Activated naive CD4-positive, alpha-beta T cell treated with anti-CD3 and anti-CD28 coated beads for 36 hours (primary cell): ENCODE measurements around the gene TRMT44. TPM values are rescaled to one million over a fixed set of nuclear protein-coding genes. Genes with fewer than 3 reads are reported as not detected.

Experiments
- total RNA-seq, 2 experiments: library from RNA; stranded (reverse); gene quantifications; one replicate each; pipeline ENCODE4 v1.2.3, GENCODE V29; 2021

TRMT44 gene
- total RNA-seq, 2 experiments from 2014 or later, result 13.1 to 14.5 TPM

Other genes starting within 250 kb of the TRMT44 start
- 10 to 100 TPM; 17.9 to 23.6 TPM for gene SH3TC1, start 241.5 kb upstream of the TRMT44 start, total RNA-seq
- not detected for gene HTRA3, start 171.0 kb upstream of the TRMT44 start, total RNA-seq
- gene ACOX3, start 54 bp upstream of the TRMT44 start, total RNA-seq, result 10 to 100 TPM; 11.9 to 13.3 TPM
- not detected for gene GPR78, start 139.6 kb downstream of the TRMT44 start, total RNA-seq
- gene CPZ, start 152.0 kb downstream of the TRMT44 start, total RNA-seq, result not detected